H9 (cell line): ENCODE results near the gene VDAC1. TPM values are rescaled to one million over a fixed set of nuclear protein-coding genes. Genes with fewer than 3 reads are reported as not detected.

Experiments used
- DNase-seq: peaks from one replicate; pipeline ENCODE4 v3.0.0-alpha.2; 2017
- H2AFZ ChIP-seq: one replicate; pipeline ENCODE4 v1.6.1; 2013; ENCODE audit warnings: mild to moderate bottlenecking, low read length, control low read depth, moderate library complexity
- H2AK5ac ChIP-seq: 2 replicates; pipeline ENCODE4 v1.6.1; 2013; ENCODE audit warnings: low read length, control low read depth, mixed read lengths; ENCODE audit not compliant: insufficient read length
- H2BK120ac ChIP-seq: one replicate; pipeline ENCODE4 v1.6.1; 2013; ENCODE audit warnings: low read depth, mild to moderate bottlenecking, low read length, control low read depth, inconsistent platforms; ENCODE audit not compliant: poor library complexity, severe bottlenecking
- H2BK12ac ChIP-seq: 2 replicates; pipeline ENCODE4 v1.6.1; 2013; ENCODE audit warnings: low read length, control low read depth, mixed read lengths, low read depth; ENCODE audit not compliant: insufficient read length
- H2BK15ac ChIP-seq: 2 replicates; pipeline ENCODE4 v1.6.1; 2013; ENCODE audit warnings: low read depth, low read length, control low read depth
- H2BK20ac ChIP-seq: one replicate; pipeline ENCODE4 v1.6.1; 2013; ENCODE audit warnings: low read depth, mild to moderate bottlenecking, low read length, control low read depth, inconsistent platforms; ENCODE audit not compliant: poor library complexity, severe bottlenecking
- H2BK5ac ChIP-seq: 2 replicates; pipeline ENCODE4 v1.6.1; 2013; ENCODE audit warnings: low read length, control low read depth, mixed read lengths; ENCODE audit not compliant: insufficient read length
- H3K14ac ChIP-seq: 2 replicates; pipeline ENCODE4 v1.6.1; 2013; ENCODE audit warnings: low read length, control low read depth; ENCODE audit not compliant: insufficient read depth
- H3K18ac ChIP-seq: 2 replicates; pipeline ENCODE4 v1.6.1; 2013; ENCODE audit warnings: low read depth, mild to moderate bottlenecking, mixed read lengths, low read length, control low read depth; ENCODE audit not compliant: insufficient read length
- H3K23ac ChIP-seq: 2 replicates; pipeline ENCODE4 v1.6.1; 2013; ENCODE audit warnings: low read length, control low read depth, mixed read lengths, low read depth; ENCODE audit not compliant: insufficient read length
- H3K23me2 ChIP-seq: 2 replicates; pipeline ENCODE4 v1.6.1; 2013; ENCODE audit warnings: low read depth, mild to moderate bottlenecking, mixed read lengths, low read length, control low read depth; ENCODE audit not compliant: insufficient read length, poor library complexity, severe bottlenecking
- H3K27ac ChIP-seq: 2 replicates; pipeline ENCODE4 v1.5.1; 2013; ENCODE audit warnings: low read length, control low read depth, mixed read lengths, low read depth; ENCODE audit not compliant: insufficient read length
- H3K27me3 ChIP-seq: 2 replicates; pipeline ENCODE4 v1.6.1; 2013; ENCODE audit warnings: low read length, control low read depth, inconsistent platforms; ENCODE audit not compliant: insufficient read depth
- H3K4ac ChIP-seq: 2 replicates; pipeline ENCODE4 v1.6.1; 2013; ENCODE audit warnings: low read depth, mild to moderate bottlenecking, control low read depth, inconsistent platforms, low read length, moderate library complexity
- H3K4me1 ChIP-seq: 2 replicates; pipeline ENCODE4 v1.6.1; 2013; ENCODE audit warnings: low read length, control low read depth, inconsistent platforms; ENCODE audit not compliant: insufficient read depth
- H3K4me2 ChIP-seq: 2 replicates; pipeline ENCODE4 v1.6.1; 2013; ENCODE audit warnings: low read length, control low read depth, mixed read lengths; ENCODE audit not compliant: insufficient read length, insufficient read depth
- H3K56ac ChIP-seq: 2 replicates; pipeline ENCODE4 v1.6.1; 2013; ENCODE audit warnings: low read depth, mild to moderate bottlenecking, mixed read lengths, low read length, control low read depth; ENCODE audit not compliant: insufficient read length
- H3K79me1 ChIP-seq: 2 replicates; pipeline ENCODE4 v1.6.1; 2013; ENCODE audit warnings: low read depth, mild to moderate bottlenecking, moderate library complexity, low read length, control low read depth, inconsistent platforms; ENCODE audit not compliant: insufficient read depth, poor library complexity, severe bottlenecking
- H3K79me2 ChIP-seq: 2 replicates; pipeline ENCODE4 v1.6.1; 2013; ENCODE audit warnings: low read length, control low read depth, inconsistent platforms; ENCODE audit not compliant: insufficient read depth
- H3K9ac ChIP-seq: 2 replicates; pipeline ENCODE4 v1.6.1; 2013; ENCODE audit warnings: low read length, control low read depth, mixed read lengths; ENCODE audit not compliant: insufficient read length; ENCODE audit errors: extremely low read depth
- H3K9me3 ChIP-seq: one replicate; pipeline ENCODE4 v1.6.1; 2013; ENCODE audit warnings: low read depth, low read length, inconsistent platforms; ENCODE audit not compliant: control insufficient read depth
- H3T11ph ChIP-seq: one replicate; pipeline ENCODE4 v1.6.1; 2013; ENCODE audit warnings: mild to moderate bottlenecking, low read length, control low read depth, inconsistent platforms
- H4K20me1 ChIP-seq: one replicate; pipeline ENCODE4 v1.6.1; 2013; ENCODE audit not compliant: control insufficient read depth, insufficient read length, insufficient read depth
- H4K5ac ChIP-seq: 2 replicates; pipeline ENCODE4 v1.6.1; 2013; ENCODE audit warnings: low read depth, mild to moderate bottlenecking, mixed read lengths, low read length, control low read depth; ENCODE audit not compliant: insufficient read length
- H4K8ac ChIP-seq: replicated peaks from 2 replicates; pipeline ENCODE4 v1.6.1; 2013; ENCODE audit warnings: low read length, control low read depth, mixed read lengths, low read depth; ENCODE audit not compliant: insufficient read length
- H4K91ac ChIP-seq: 2 replicates; pipeline ENCODE4 v1.6.1; 2013; ENCODE audit warnings: low read depth, mild to moderate bottlenecking, moderate library complexity, mixed read lengths, low read length, control low read depth; ENCODE audit not compliant: insufficient read length
- H3K27ac Mint-ChIP-seq, 3 experiments: 2 replicates in 2 of 3; 3 replicates in 1 of 3; pipeline ENCODE4 v1.8.0; 2020 to 2021; ENCODE audit warnings: mixed read lengths in 3 of 3, mild to moderate bottlenecking in 1 of 3, moderate library complexity in 1 of 3
- H3K27me3 Mint-ChIP-seq: 2 replicates; pipeline ENCODE4 v1.8.0; 2021; ENCODE audit warnings: low read depth, mild to moderate bottlenecking, moderate library complexity, mixed read lengths
- H3K36me3 Mint-ChIP-seq, 3 experiments: 2 replicates in 2 of 3; 3 replicates in 1 of 3; pipeline ENCODE4 v1.8.0; 2020 to 2021; ENCODE audit warnings: low read depth in 3 of 3, mixed read lengths in 3 of 3; ENCODE audit not compliant: insufficient read depth in 1 of 3
- H3K4me1 Mint-ChIP-seq, 2 experiments: 2 replicates each; pipeline ENCODE4 v1.8.0; 2020; ENCODE audit warnings: mixed read lengths in 2 of 2
- H3K4me3 Mint-ChIP-seq, 2 experiments: 2 replicates in 1 of 2; 3 replicates in 1 of 2; pipeline ENCODE4 v1.8.0; 2020 to 2021; ENCODE audit warnings: mild to moderate bottlenecking in 2 of 2, mixed read lengths in 2 of 2, moderate library complexity in 1 of 2
- H3K9me3 Mint-ChIP-seq, 2 experiments: 2 replicates in 1 of 2; 3 replicates in 1 of 2; pipeline ENCODE4 v1.8.0; 2020; ENCODE audit warnings: mild to moderate bottlenecking in 2 of 2, mixed read lengths in 2 of 2, moderate library complexity in 1 of 2
- CTCF ChIP-seq: fragments of 200-600 bp; sonication (generic); conservative IDR thresholded peaks from 3 replicates; pipeline ENCODE4 v1.8.0; 2021; ENCODE audit warnings: antibody characterized with exemption, mild to moderate bottlenecking
- total RNA-seq: library from RNA; stranded (reverse); gene quantifications from 2 replicates; pipeline ENCODE4 v1.2.1, GENCODE V29; 2021

The VDAC1 gene
- total RNA-seq, 1 experiment from 2014 or later = 208 TPM

- no peak overlapping the region for H3K23ac ChIP-seq
- H2AFZ ChIP-seq = no peak overlapping the region
- no peak overlapping the region for H3K4ac ChIP-seq
- no peaks in the 10 kb centered on the region for H3K9me3 ChIP-seq
- Mint-ChIP-seq H3K36me3 (peaks cover 0 to under 1% (median 0%) of the 10 kb centered on the region in 3 experiments; a peak in 1 of 7 replicates), H3K4me3 (no peak overlapping the region), H3K9me3 (no peaks in the 10 kb centered on the region), H3K27me3 (peaks cover 6% of the 10 kb centered on the region), H3K27ac (no peak overlapping the region), H3K4me1 (peaks cover 3% of the 10 kb centered on the region in 2 experiments)
- no peak overlapping the region for H2BK5ac ChIP-seq
- H3T11ph ChIP-seq = no peak overlapping the region
- H4K91ac ChIP-seq = no peak overlapping the region
- H3K23me2 ChIP-seq = no peaks in the 10 kb centered on the region
- H3K14ac ChIP-seq = no peak overlapping the region
- no peak overlapping the region for H2BK12ac ChIP-seq
- no peak overlapping the region for H3K18ac ChIP-seq
- H3K4me2 ChIP-seq = no peak overlapping the region
- no peak overlapping the region for H2BK20ac ChIP-seq
- no peak overlapping the region for H4K8ac ChIP-seq
- no peaks in the 10 kb centered on the region for H3K79me1 ChIP-seq
- H2BK120ac ChIP-seq = no peak overlapping the region
- H4K20me1 ChIP-seq = no peaks in the 10 kb centered on the region
- TF ChIP-seq CTCF = no peak
- no peaks in the 10 kb centered on the region for H3K27me3 ChIP-seq
- H3K79me2 ChIP-seq = no peaks in the 10 kb centered on the region
- H2BK15ac ChIP-seq = no peak overlapping the region
- H2AK5ac ChIP-seq = no peak overlapping the region
- H3K9ac ChIP-seq = no peak overlapping the region
- H3K27ac ChIP-seq = no peak overlapping the region
- no peak overlapping the region for H4K5ac ChIP-seq
- DNase-seq = no peak
- H3K4me1 ChIP-seq = no peaks in the 10 kb centered on the region
- H3K56ac ChIP-seq = no peak overlapping the region
Measured at GRCh38 chr5:133948721-133949120, 56.1 kb downstream of the VDAC1 start.
